Right atrium auricular region (tissue), 2 donors: ENCODE data around the gene MAGI2. TPM values are rescaled to one million over a fixed set of nuclear protein-coding genes. Genes with fewer than 3 reads are reported as not detected.

Source experiments
- DNase-seq: peaks from one replicate; pipeline ENCODE4 v3.0.0-alpha.2; 2019; ENCODE audit warnings: low spot score
- H3K27ac ChIP-seq, 2 donors: fragments of 200-600 bp; sonication (generic); 1 replicate in 1 of 2; 2 replicates in 1 of 2; pipeline ENCODE4 v1.5.1; 2016 to 2019
- H3K27me3 ChIP-seq, 2 donors: fragments of 200-600 bp; sonication (generic); one replicate each; pipeline versions ENCODE4 v1.5.1 to v1.6.0; 2017 to 2019
- H3K36me3 ChIP-seq: fragments of 200-600 bp; sonication (generic); one replicate; pipeline ENCODE4 v1.5.1; 2016
- H3K4me1 ChIP-seq, 2 donors: fragments of 200-600 bp; sonication (generic); one replicate each; pipeline versions ENCODE4 v1.5.1 to v1.6.0; 2017 to 2019
- H3K4me3 ChIP-seq, 2 donors: fragments of 200-600 bp; sonication (generic); 1 replicate in 1 of 2; 2 replicates in 1 of 2; pipeline ENCODE4 v1.5.1; 2017 to 2019; ENCODE audit warnings: mild to moderate bottlenecking in 1 of 2, moderate library complexity in 1 of 2
- H3K9me3 ChIP-seq, 2 donors: fragments of 200-600 bp; sonication (generic); one replicate each; pipeline ENCODE4 v1.5.1; 2019
- CTCF ChIP-seq, 2 donors: fragments of 200-600 bp; sonication (generic); IDR thresholded peaks; one replicate each; pipeline ENCODE4 v1.5.1; 2019; ENCODE audit warnings: antibody characterized with exemption in 2 of 2
- total RNA-seq, 2 donors: library from RNA; depleted of rRNA; stranded (reverse); fragments of >200 nt; gene quantifications; one replicate each; pipeline ENCODE4 v1.1.0, GENCODE V29; 2016

Gene MAGI2
- total RNA-seq, 2 donors from 2014 or later: 5.9 to 6.0 TPM

GRCh38 chr7:78203042-78203720, 1250.3 kb downstream of the MAGI2 start:
- Histone ChIP-seq H3K4me1 (no peaks in the 10 kb centered on the region), H3K27ac (no peak overlapping the region), H3K36me3 (no peaks in the 10 kb centered on the region), H3K9me3 (no peaks in the 10 kb centered on the region), H3K4me3 (no peak overlapping the region), H3K27me3 (no peaks in the 10 kb centered on the region)
- no peak for DNase-seq
- TF ChIP-seq CTCF (IDR thresholded peaks at IDR 0.05): no peak

- Histone ChIP-seq H3K27me3 (no peaks in the 10 kb centered on the region), H3K36me3 (no peaks in the 10 kb centered on the region), H3K4me3 (no peak overlapping the region), H3K27ac (no peak overlapping the region), H3K4me1 (no peaks in the 10 kb centered on the region), H3K9me3 (no peaks in the 10 kb centered on the region)
- no peak for TF ChIP-seq CTCF (IDR thresholded peaks at IDR 0.05)
- no peak for DNase-seq
These were observed 1254.7 kb downstream of the MAGI2 start for GRCh38 chr7:78198756-78199155.

- Histone ChIP-seq H3K36me3 (no peaks in the 10 kb centered on the region), H3K27ac (no peak overlapping the region), H3K9me3 (no peaks in the 10 kb centered on the region), H3K4me3 (no peak overlapping the region), H3K4me1 (no peaks in the 10 kb centered on the region), H3K27me3 (no peaks in the 10 kb centered on the region)
- TF ChIP-seq CTCF (IDR thresholded peaks at IDR 0.05): no peak
- DNase-seq: no peak
These were observed 1256.0 kb downstream of the MAGI2 start for GRCh38 chr7:78197447-78197846.

- TF ChIP-seq CTCF (IDR thresholded peaks at IDR 0.05): no peak
- Histone ChIP-seq H3K4me3 (no peak overlapping the region), H3K4me1 (no peaks in the 10 kb centered on the region), H3K27ac (no peak overlapping the region), H3K9me3 (no peaks in the 10 kb centered on the region), H3K27me3 (no peaks in the 10 kb centered on the region), H3K36me3 (no peaks in the 10 kb centered on the region)
- DNase-seq: no peak
These were observed 1258.2 kb downstream of the MAGI2 start for GRCh38 chr7:78195281-78195680.

GRCh38 chr7:78194611-78195010, 1258.9 kb downstream of the MAGI2 start:
- no peak for TF ChIP-seq CTCF (IDR thresholded peaks at IDR 0.05)
- Histone ChIP-seq H3K36me3 (no peaks in the 10 kb centered on the region), H3K9me3 (no peaks in the 10 kb centered on the region), H3K27me3 (no peaks in the 10 kb centered on the region), H3K27ac (no peak overlapping the region), H3K4me1 (no peaks in the 10 kb centered on the region), H3K4me3 (no peak overlapping the region)
- DNase-seq: no peak
